ENCODE data around the gene SAMD11.

The SAMD11 gene

DNA sequence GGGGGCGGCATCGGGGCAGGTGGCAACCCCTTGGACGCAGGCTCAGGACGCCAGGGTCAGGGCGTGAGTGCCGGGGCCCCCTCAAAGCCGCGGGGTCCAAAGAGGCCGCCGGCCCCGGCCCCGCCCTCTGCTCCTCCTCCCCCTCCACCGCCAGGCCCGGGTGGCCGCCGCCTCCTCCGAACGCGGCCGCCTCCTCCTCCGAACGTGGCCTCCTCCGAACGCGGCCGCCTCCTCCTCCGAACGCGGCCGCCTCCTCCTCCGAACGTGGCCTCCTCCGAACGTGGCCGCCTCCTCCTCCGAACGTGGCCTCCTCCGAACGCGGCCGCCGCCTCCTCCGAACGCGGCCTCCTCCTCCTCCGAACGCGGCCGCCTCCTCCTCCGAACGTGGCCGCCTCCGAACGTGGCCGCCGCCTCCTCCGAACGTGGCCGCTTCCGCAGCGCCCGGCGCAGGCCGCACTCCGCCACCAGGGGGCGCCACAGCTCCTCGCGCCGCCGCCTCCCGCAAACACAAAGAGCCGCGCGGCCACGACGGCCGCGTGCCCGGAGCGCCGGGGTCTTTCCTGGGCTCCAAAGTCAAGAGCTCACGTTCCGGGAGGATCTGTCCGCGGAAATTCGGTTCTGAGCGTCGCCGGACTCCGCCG is 19.3 kb upstream of the SAMD11 start:
- DNase-seq (ENCODE audit: low spot score) = peak; percentile 76

- DNase-seq (ENCODE audit: low spot score) = no peak
Measured at GRCh38 chr1:905071-905749, 18.5 kb upstream of the SAMD11 start.

DNA sequence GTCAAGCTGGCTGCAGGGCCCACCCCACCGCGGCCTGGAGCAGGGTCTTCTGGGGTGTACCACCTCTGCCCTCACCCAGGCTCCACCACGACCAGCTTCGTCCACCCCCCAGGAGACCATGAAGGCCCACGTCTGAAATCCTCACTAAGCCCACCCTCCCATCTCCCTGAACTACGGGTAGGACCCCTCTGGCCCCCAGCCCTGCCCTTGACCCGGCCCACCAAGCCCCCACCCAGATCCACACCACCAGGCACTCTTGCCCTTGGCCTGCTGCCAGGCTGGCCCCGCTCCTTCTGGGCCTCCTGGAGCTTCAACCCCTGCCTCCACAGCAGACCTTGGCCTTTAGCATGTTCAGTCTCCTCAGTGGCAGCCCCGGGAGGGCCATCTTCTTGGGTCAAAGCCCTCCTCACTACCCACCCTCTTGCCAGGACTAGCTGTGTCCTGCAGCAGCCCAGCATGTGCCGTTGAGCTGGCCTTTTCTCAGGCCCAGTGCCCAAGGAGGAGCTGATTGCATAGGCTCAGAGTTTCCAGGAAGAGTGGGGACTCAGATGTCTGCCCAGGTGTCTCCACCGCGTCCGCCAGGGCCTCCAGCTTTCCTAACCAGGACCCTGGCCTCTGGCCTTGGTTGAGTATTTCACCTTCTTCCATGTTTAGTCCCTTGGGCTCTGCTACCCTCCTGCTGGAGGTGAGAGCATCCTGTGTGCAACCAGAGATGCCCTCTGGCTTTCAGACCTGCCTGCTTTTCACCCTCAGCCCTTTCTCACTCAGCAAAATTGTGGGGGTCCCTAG is 17.7 kb upstream of the SAMD11 start:
- DNase-seq (ENCODE audit: low spot score) = no peak

GRCh38 chr1:906600-907420 is 16.9 kb upstream of the SAMD11 start:
- no peak for DNase-seq (ENCODE audit: low spot score)

- no peak for DNase-seq (ENCODE audit: low spot score)
Measured at GRCh38 chr1:907611-908451, 15.9 kb upstream of the SAMD11 start.

- no peak for DNase-seq (ENCODE audit: low spot score)
Measured at GRCh38 chr1:908661-909060, 15.1 kb upstream of the SAMD11 start.

DNA sequence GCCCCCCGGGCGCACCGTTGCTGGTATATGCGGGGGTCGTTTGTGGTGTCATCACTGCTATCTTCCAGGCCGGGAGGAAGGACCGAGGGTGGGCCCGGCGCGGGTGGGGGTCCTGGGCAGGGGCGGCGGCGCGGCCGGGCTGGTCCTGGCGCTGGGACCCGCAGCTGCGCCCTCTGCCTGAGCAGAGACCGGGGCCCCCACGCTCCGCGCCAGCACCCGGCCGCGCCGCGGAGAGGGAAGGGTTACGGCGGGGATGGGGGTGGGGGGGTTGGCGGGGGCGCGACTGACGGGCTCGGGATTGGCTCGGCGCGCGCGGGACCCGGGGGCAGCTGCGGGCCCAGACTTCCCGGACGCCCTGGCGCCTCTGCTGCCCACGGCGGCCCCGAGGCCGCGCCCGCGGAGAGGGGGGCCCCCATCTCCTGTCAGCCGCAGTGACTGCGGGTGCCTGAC is 13.8 kb upstream of the SAMD11 start:
- no peak for DNase-seq (ENCODE audit: low spot score)

GRCh38 chr1:910311-910880 is 13.3 kb upstream of the SAMD11 start:
- DNase-seq (ENCODE audit: low spot score) = no peak

DNA sequence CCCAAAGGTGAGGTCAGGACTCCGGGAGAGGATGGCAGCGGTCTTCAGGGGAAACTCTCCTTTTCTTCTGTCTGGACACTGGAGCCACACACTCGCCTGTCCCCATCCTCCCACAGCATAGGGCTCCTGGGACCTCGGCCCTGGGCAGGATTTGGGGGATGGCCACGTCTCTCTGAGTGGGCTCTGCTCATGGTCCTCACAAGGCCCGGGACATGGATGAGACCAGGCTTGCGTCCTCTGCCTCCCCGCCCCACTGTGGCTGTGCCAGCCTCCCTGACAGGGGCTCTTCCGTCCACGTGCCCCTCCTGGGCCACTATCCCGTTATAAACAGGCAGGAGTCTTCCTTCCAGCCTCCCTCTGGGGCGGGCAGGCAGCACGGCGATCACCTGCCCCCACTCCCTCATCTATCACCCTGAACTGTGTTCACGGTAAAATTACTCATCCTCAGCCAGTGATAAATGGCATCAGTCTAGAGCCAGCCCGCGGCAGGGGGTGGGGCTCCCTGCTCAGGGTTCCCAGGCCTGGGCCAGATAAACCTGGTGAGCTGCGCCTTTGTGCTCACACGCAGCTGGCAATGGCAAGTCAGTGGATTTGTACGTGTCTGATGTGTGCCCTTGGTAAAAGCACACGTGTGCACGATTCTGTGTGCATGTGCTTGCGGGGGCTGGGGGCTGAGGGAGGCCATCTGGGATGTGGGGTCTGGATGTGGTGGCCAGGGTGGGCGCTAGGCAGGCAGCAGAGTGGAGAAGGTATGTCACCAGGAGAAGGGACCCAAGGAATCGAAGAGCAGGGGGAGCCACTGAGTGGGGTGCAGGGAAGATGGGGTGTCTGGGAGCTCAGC is 12.6 kb upstream of the SAMD11 start:
- no peak for DNase-seq (ENCODE audit: low spot score)

GRCh38 chr1:911875-912739 is 11.6 kb upstream of the SAMD11 start:
- DNase-seq (ENCODE audit: low spot score) = no peak

DNA sequence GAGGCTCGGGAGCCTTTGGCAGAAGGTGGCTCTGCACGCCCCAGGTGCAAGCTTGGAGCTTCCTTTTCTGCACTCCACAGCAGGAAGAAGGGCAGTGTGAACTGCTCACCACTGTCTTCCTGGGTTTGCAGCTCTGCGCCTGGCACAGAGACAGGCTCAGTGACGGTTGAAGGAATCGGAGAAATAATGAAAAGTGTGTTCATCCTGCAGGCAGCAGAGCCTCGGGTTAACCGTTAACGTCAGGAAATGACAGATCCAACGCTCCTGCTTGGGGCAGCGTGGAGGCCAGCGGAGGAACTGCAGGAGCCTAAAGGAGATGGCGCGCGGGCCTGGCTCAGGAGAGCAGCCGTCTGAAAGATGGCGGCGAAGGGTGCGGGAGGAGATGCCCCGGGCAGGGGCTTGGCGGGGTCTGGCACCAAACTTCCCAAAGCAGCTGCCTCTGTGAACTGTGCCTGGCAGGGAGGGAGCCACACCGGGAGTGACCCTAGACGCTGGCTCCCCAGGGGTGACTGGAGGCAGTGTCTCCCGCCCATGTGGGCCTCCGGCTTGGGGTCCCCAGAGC is 10.9 kb upstream of the SAMD11 start:
- DNase-seq (ENCODE audit: low spot score) = no peak

DNA sequence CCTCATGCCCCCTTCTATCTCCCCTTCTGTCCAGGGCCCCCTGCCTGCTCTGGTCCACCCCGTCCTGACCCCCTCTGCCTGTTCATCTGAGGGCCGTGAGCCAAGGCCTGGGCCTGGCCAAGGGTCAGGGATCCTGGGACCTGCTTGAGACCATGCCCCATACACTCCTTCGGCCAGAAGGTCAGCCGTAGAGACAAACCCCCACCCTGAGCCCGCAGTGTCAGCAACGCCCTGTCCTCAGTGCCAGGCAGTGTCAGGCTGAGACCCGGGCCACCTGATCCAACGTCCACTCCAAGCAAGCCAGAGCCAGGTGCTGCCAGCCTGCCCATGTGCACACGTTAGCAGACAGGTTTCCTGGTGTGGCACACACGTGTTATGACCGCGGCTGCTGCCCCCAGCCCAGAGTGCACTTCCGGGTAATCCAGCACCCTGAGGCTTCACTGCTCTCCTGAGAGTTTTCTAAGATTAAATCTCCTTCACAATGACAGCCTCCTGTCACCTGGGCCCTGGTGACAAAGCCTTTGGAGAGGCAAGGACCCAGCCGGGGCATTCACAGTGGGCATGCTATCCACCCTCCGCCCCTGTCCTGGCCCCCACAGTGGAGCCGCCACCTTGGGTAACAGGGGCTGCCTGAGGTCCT is 10.1 kb upstream of the SAMD11 start:
- no peak for DNase-seq (ENCODE audit: low spot score)

- DNase-seq (ENCODE audit: low spot score) = no peak
Measured at GRCh38 chr1:914131-914890, 9.4 kb upstream of the SAMD11 start.

GRCh38 chr1:914891-915280 is 8.8 kb upstream of the SAMD11 start:
- no peak for DNase-seq (ENCODE audit: low spot score)

GRCh38 chr1:915295-916172 is 8.2 kb upstream of the SAMD11 start:
- no peak for DNase-seq (ENCODE audit: low spot score)

Measured in activated CD4-positive, alpha-beta T cell treated with anti-CD3 and anti-CD28 coated beads, Interleukin-2, Interleukin-4, amounts not matched to agents 100 ng/mL and 50 ng/mL, durations not matched to agents 16 hours and 8 hours (primary cell).